Occipital lobe (tissue), 2 donors: Measurements from ENCODE around the gene ANXA4. TPM values are rescaled to one million over a fixed set of nuclear protein-coding genes. Genes with fewer than 3 reads are reported as not detected.
"Not testable (repeated sequence)": the region's sequence is repeated elsewhere in the genome, so short reads cannot be mapped to it uniquely, and the experiment has no call there.

Experiments
- DNase-seq: peaks from one replicate; lab custom pipeline; 2025; lab: John Stamatoyannopoulos, UW
- total RNA-seq: library from RNA; depleted of rRNA; stranded (reverse); fragments of >200 nt; gene quantifications from one replicate; pipeline ENCODE4 v1.2.3, GENCODE V29; 2014

ANXA4 gene
- total RNA-seq, 1 donor from 2014 or later = 3.4 TPM

DNA sequence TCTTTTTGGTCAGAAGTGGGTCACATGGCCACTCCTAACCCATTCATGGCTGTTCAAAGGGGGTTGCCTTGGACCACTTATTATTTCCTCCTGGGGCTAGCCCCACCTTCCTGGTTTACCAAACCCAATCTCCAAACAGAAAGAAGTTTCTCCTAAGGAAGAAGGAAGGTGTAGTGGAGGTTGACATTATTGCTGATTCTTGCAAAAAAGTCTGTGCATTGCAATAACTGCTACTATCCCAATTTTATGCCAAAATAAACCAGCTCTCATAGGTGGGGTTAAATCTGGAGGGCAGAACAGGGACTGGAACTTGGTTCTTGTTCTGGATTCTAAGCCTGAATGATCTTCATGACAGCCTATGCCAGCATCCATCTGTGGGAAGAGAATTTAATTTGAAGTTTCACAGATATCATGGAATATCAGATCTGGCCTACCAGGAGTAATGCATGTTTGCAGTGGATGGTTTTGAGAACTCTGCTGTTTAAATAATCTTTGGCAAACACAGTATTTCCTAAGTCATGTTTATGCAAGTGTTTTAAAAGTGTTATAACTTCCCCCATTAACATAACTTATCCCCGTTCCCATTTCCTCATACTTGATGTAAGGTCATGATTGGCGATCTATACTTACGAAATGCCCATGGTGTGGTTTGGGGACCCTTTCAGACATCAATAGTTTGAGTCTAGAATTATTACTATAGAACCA, 11.9 kb downstream of the ANXA4 start:
- no peak for DNase-seq

DNA sequence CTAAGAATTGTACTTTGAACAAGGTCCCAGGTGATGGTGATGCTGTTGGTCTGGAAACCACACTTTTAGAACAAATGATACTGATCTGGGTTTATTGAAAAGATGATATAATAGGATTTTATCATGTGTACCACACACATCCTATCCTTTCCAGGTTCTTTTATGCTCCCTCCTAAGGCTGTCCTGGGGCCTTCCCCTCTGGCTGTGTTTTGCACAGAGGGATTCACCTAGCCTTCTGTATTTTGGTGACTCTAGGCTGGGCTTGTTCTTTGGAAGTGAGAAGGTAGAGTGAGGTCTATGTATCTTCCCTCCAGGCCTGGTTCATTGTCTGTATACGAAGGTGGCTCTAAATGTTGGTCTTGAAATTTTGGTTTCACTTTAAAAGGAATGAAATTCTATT, 12.7 kb downstream of the ANXA4 start:
- no peak for DNase-seq

DNA sequence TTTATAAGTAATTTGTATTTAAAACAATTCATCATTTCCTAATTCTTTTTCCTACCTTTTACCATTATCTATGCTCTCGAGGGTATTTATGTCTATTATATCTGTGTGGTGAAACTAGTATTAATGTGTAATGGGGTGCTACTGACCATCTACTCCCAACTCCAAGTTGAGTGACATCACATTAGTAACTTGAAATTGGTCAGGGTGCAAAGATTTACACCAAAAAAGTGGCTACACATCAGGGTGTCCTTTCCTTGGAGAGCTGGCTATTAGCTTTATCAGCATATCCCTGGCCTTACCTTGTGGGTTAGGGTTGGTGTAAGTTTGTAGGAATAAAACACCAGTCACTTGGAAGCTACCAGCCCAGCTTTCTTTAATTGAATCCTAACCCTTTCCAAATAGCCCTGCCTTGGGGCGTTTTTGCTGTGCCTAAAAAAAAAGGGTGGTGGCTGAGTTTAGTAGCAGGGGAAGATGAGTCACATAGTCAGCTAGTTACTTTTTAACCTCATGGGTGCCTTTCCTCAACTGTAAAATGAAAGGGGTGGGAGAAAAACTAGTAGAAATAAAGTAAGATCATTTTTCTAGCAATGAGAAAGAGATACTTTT, 14.0 kb downstream of the ANXA4 start:
- DNase-seq = no peak

DNA sequence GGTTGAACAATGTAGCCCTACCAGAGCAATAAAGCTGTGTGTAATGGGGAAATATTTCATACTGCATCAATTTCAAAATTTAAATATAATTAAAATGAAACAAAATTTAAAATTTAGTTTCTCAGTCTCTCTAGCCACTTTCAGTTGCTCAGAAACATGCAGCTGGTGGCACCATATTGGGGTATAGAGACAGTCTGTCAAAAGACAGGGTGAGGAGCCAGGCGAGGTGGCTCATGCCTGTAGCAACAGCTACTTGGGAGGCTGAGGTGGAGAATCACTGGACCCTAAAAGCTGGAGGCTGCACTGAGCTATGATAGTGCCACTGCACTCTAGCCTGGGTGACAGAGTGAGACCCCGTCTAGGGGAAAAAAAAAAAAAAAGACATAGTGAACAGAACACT, 20.1 kb downstream of the ANXA4 start:
- no peak for DNase-seq

DNA sequence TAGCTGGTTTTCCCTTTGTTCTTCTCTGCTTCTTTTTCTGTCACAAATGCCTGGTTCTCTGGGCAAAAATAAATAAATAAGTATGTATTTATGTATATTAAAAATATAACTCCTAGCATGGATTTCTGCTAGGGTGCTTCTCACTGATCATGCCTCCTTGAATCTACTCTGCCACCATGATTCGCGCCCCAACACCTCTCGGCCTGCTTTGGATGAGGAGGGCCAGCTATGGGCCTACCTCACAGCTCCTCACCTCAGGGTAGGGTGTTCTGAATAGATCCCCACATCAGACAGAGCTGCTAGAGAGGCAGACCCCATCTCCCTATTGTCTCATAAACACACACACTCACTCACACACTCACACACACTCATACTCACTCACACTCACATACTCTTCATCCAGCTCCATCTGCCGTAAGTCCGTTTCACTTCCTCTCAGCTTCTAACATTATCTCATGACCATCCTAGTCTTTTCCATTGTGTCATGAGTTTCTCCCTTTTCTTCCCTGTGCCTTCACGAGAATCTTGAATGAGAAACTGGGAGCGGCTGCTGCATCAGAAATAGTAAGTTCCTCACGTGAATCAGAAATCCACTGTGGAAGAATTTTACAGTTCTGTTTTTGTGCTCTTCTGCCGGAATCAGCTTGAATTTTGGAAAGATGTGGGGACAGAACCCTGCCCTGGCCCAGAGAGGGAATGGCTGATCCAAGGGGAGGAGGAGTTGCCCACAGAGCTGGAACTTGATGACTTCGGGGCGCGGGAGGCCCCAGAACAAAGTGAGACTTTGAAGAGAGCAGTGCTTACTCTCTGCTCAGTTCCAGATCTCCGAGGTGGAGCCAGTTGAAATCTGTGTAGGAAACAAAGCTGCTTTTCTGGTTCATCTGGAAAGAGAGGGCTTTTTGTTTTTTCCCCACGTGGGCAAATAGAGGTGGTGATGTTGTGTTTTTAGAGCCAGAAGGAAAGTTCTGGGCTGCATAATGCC, 20.9 kb downstream of the ANXA4 start:
- peak; percentile 22 for DNase-seq

DNA sequence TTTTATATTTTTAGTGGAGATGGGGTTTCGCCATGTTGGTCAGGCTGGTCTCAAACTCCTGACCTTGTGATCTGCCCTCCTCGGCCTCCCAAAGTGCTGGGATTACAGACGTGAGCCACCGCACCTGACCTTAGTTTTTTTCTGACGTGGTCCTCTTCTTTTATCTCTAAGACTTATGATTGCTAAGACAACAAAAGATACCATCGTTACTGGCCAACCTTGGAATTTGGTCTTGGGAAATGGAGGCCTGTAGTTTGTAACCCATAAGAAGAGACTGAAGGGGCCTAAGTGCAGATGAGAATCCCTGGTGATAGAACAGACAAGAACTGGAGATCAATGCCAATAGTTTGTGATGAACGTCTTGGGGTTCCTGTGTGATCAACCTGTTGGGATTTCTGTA, 21.9 kb downstream of the ANXA4 start:
- DNase-seq = not testable (repeated sequence)

DNA sequence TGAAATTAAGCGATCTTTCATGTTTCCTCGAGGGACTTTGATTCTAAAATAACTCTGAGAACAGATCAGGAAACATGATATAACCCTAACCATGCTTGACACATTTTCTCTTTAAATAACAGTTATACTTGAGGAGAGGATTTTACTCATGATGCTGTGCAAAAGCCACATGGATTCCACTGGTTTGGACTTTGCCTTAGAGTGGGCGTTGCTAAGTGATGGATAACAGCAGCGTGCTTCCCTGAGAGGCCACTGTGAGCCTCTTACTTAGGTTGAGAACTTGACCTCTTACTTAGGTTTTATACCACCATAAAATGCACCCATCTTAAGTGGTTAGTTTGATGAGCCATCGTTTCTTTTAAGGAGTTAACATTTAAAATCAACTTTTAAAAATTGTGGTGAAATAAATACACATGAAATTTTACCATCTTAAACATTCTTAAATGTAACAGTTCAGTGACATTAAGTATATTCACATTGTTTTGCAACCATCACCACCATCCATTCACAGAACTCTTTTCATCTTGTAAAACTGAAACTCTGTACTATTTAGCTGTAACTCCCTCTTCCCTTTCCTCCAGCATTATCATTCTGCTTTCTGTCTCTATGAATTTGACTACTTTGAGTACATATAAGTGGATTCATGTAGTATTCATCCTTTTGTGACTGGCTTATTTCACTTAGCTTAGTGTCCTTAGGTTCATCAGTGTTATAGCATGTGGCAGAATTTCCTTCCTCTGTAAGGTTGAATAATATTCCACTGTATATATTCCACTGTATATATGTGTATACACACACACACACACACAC, 22.6 kb downstream of the ANXA4 start:
- DNase-seq = no peak

DNA sequence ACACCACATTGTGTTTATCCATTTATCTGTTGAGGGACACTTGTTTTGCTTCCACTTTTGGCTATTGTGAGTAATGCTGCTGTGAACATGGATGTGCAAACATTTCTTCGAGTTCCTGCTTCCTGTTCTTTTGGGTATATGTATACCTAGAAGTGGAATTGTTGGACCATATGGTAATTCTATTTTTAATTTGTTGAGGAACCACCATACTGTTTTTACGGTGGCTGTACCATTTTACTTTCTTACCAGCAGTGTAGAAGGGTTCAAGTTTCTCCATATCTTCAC, 23.1 kb downstream of the ANXA4 start:
- DNase-seq = no peak

DNA sequence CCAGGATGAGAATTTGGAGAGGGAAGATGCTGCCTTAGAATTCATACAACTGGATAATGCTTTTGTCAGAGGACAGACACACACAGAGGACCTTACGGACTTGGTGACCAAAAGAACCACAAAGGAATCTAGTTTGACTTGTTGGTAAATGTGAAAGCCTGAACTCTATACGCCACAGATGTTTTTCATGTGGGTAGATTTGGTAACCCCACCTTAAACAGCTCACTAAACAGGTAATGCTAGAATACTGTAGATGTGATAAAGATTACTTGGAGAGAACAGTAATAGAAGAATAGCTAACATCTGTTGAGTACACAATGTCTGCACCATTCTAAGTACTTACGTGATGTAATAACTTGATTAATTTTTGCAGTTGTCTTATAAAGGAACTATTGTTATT, 24.1 kb downstream of the ANXA4 start:
- DNase-seq = no peak

DNA sequence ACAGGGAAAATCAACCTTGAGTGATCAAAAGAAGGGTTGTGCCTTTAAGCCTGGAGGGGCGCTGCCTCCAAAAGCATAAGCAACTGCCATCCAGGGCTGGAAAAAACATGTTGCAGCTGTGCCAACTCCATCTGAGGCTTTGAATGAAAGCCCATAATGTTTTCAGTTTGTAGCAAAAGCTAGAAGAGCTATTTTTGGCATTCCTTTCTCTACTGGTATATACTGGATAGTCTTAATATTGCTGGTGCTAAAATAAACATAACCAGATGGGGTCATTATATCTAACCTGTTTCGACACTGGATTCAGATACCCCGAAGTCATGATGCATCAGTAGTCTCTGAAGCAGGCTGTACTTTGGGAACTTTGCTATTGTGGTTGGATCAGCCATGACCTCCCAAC, 25.1 kb downstream of the ANXA4 start:
- no peak for DNase-seq

DNA sequence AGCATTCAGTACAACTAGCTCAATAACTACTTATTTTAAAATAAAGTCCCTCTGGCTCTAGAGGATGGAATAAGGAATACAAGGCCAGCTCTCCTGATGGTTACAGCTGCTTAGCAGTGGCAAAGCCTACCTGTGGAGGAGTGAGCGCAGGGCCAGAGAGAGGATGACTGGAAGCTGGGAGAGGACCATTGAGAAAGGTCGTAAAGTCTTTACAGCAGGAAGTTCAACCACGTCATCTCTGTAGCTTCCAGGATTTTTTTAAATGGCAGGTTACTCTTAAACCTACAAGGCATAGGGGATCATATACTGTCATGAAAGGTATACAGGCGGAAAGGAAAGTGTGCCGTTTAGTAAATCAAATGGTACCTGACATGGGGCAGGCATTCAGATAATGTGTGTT, 26.3 kb downstream of the ANXA4 start:
- DNase-seq = no peak

DNA sequence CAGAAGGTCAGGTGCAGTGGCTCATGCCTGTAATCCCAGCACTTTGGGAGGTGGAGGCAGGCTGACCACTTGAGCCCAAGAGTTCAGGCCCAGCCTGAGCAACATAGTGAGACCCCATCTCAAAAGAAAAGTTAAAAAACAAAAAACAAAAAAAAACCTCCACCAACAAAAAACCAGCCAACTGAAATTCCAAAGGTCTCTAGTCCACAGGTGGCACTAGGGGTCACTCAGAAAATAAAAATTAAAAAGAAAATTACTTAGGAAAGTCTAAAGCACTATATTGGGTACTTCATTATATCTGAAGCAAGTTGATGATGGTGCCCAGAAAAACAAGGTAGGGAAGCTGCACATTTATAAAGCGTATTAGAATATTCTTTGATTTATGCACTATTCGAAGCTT, 26.9 kb downstream of the ANXA4 start:
- DNase-seq = no peak

DNA sequence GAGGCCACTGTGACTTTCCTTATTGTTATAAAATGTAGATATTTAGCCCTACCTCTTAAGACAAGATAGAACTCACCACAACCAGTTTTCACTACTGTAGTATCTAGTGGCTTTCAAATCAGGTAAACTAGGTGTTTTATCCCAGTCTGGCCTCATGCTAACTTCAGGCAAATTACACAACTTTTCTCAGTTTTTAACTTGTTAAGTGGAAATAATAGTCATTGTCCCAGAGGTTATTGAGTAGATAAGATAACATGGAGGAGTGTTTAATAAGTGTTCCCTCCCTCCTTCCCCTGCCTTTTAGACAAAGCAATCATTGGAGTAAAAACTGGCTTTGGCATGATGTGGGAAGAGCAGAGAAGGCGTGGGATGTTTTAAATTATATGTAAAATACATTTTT, 27.3 kb downstream of the ANXA4 start:
- DNase-seq = no peak

DNA sequence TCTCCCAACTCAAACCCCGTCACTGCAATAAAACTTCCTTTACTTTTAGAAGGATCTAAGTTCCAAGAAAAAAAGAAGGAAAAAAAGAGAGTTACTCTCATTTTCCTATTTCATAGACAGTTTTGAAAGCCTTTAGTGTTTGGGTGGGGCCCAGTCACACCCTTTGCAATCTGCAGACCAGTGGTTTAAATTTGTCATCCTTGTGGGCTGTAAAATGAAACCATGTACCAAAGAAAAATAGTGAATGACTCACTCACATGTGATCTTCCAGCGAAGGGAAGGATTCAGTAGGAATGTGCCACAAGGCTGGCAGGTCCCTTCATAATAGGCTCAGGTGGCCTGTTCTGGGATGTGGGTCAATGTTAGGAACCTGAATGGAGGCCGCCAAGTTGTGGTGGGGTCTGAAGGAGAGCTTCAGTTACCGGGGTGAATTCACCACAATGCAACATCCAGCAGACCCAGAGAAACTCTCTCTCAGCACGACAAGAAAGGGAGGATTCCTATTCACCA, 28.3 kb downstream of the ANXA4 start:
- peak; percentile 33 for DNase-seq

DNA sequence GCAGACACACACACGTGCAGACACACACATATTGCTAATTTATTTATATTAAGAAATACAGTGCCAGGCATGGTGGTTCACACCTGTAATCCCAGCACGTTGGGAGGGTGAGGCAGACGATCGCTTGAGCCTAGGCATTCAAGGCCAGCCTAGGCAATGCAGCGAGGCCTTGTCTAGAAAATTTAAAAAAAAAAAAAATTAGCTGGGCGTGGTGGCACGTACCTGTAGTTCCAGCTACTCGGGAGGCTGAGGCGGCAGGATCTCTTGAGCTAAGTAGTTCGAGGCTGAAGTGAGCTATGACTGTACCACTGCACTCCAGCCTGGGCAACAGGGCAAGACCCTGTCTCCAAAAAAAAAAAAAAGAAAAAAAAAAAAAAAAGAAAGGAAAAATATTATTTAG, 28.8 kb downstream of the ANXA4 start:
- no peak for DNase-seq

DNA sequence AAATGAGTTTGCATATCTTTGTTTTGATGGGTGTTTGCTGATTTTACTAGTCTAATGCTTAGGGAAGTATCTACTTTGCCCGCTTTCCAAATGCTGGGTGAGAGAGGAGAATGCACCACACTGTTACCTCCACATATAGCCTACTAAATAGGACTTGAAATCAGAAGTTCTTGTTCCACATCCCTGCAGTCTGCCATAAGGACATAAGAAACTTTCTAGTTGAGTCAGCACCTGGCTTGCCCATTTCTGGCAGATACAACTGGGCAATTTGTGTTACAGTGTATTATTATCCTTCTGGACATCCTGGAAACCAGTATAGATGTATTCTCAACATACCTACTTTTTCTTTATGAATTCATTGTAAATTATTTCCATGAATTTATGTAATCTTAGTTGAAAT, 29.5 kb downstream of the ANXA4 start:
- DNase-seq = no peak

DNA sequence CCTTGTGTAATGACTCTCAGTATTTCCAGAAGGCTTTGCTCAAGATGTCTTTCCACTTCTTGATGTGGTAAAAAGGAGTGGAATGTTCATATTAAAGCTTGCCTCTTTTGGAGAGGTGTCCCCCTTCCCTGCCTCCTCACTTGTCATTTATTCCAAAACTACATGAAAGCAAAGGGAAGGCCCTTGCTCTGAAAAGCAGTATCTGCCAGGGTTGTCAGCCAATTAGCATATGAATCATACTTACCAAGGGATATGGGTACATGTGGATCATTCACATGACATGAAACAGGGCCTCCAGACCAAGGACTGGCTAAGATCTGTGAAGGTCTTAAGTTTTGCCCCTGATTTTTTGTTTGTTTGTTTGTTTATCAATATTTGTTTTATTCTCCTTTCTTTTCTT, 31.3 kb downstream of the ANXA4 start:
- DNase-seq = no peak

DNA sequence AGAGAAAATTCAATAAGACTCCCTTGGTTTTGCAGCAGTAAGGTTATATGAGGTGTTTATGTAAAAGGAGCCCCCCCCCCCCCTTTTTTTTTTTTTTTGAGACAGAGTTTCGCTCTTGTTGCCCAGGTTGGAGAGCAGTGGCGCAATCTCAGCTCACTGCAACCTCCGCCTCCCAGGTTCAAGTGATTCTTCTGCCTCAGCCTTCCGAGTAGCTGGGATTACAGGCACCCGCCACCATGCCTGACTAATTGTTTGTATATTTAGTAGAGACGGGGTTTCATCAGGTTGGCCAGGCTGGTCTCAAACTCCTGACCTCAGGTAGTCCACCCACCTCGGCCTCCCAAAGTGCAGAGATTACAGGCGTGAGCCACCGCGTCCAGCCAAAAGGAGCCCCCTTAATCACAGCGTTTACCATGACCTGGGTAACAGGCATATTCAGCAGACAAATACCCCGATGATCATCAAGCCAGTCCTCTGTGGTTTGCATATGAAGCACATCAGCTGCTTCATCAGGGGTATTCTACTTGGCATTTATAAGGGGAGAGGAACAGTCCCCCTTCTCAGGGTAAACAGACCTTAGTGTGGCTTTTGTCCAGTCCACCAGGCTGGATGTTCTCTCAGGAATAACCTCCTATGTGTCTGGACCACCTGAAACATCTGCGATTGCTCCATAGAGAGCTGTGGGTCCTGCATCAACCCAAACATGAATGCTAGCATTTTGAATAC, 32.5 kb downstream of the ANXA4 start:
- not testable (repeated sequence) for DNase-seq

DNA sequence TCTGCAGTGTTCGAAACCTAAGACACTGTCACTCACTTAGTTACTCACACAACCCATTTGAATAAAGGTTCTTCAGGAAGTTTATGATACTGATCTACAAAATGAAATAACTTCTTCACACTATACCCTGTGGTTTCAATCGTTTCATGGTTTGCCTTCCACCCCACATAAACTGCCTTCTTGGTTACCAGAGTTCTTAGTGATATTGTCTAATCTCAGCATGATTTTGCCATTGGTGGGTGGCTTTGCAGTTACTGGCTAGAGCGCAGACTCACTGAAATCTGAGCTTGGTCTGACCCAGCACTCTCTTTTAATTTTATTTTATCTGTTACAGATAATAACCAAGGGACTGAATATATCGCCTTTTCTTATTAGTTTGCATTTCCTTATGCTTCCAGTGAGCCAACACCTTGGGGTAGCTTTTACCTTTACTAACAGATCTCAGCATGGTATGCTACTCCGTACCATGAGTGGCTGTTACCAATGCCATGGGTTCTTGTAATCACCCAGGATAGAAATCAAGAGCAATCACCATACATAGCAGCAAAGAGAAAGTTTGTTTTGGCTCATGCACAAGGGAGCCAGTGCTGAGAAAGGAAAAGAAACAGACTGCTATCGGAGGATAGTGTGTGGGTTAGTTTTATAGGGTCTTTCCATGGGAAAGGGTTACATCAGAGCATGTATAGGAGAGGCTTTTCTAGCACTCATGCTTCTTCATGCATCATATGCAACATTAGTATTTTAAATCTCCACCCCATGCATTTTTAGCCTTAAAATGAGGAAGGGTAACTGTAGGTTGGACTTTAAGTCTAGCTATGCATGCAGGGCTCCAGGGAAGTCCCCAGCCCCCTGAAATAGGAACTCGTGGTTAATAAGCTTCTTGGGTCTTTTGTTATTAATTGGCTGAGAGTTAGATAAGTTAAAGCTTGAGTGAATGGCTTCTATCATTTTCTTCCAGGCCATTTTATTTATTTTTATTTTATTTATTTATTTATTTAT, 33.3 kb downstream of the ANXA4 start:
- DNase-seq = no peak
